ENCODE results near the gene MSANTD1.
A peak's percentile ranks its signal among the peaks of the same experiment; 100 is the strongest.
"Not testable (repeated sequence)": the region's sequence is repeated elsewhere in the genome, so short reads cannot be mapped to it uniquely, and the experiment has no call there.

The MSANTD1 gene

DNA sequence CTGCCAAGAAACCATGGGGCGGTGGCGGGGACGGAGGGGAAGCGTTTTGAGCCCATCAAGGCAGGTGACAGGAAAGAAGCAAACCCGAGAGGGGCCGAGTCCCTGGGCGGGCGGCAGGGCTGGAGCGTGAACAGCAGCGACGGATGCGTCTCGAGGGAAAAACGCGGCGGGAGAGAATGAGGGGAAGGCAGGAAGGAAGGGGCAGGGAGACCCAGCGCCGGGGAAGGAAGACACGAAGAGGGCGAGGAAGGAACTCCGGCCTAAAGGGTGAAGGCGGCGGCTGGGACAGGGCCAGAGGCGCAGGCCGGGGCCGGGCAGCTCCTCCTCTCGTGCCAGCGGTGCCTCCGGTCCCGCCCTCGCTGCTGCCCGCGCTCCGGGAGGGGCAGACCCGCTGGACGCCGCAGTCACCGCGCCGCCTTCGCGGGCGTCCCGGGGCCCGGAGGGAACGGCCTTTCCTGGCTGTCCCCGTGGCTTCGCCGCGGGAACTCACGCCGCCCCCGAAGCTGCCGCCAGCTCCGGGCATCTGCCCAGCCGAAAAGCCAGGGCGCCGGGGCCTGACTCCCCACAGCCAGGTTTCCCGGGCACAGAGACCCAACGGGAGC, 43.1 kb downstream of the MSANTD1 start:
- DNase-seq = no peak

DNA sequence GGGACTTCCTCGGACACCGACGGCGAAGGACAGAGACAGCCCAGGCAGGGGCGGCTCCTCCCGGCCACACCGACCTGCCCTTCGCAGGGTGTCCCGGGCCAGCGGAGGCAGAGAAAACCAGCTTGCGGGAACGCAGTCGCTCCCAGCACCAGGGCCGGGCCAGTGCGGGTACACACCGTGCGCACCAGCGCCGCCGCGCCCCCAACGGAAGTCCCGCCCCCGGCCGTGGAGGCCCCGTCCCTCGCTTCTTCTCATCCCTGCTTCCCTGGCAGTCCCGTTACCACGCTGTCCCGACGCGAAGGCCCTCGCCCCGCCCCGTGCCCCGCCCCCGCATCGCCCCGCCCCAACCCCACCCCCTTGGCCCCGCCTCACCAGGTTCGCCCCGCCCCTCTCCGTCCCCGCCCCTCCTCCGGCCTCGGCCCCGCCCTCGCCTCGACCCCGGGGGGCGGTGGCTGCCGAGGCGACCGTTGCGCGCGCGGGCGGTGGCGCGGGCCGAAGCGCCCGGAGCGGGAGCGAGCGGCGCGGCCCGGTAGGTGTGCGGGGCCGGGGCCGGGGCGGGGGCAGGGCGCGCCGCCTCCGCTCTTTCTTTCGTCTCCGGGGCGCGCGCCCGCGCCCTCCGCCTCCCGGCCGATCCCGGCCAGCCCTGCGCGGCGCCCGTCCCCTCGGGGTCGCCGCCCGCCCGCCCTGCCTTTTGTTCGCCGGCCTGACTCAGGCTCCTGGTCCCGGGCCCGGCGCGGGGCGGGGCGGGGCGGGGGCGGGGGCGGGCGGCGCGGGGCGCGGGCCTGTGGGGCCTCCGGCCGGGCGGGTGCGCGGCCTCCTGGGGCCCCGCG, 43.8 kb downstream of the MSANTD1 start, which contains the start of gene RGS12:
Gene RGS12, plus strand, starts transcription at position 451 of the 830 bp plus-strand sequence. CDS start 23,150 bp downstream, outside the sequence.
- DNase-seq = peak; percentile 58

DNA sequence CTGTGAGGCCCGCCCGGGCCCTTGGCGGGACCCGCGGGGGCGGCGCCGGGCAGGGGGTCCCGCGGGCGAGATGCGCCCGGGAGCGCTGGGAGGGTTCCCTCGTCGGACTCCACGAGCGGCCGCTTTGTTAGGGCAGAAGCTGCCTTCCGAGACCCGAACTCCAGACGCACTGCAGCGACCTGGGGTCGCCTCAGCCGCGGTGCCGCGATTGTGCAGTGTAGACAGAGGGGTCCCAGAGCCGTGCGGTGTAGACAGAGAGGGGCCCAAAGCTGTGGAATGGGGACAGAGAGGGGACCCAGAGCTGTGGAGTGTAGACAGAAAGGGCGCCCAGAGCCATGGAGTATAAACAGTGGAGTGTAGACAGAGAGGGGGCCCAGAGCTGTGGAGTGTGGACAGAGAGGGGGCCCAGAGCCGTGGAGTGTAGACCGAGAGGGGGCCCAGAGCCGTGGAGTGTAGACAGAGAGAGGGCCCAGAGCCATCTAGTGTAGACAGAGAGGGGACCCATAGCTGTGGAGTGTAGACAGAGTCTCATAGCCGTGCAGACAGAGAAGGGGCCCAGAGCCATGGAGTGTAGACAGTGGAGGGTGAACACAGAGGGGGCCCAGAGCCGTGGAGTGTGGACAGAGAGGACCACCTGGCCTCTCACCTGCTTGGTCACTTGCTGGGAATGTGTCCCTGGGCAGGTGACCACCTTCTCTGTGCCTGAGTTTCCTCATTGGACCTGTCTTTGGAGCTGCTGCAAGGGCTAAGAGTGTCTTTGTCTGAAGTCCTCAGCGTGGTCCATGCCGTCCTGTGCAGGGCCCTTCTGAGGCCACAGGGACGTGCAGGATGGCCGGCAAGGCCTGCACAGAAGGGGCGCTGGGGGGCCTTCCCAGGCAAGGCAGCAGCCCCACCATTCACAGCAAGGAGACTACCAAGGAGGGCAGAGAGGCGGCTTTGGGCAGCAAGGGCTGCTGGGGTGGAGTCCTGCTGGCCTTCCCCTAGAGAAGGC, 44.7 kb downstream of the MSANTD1 start:
- no peak for DNase-seq

DNA sequence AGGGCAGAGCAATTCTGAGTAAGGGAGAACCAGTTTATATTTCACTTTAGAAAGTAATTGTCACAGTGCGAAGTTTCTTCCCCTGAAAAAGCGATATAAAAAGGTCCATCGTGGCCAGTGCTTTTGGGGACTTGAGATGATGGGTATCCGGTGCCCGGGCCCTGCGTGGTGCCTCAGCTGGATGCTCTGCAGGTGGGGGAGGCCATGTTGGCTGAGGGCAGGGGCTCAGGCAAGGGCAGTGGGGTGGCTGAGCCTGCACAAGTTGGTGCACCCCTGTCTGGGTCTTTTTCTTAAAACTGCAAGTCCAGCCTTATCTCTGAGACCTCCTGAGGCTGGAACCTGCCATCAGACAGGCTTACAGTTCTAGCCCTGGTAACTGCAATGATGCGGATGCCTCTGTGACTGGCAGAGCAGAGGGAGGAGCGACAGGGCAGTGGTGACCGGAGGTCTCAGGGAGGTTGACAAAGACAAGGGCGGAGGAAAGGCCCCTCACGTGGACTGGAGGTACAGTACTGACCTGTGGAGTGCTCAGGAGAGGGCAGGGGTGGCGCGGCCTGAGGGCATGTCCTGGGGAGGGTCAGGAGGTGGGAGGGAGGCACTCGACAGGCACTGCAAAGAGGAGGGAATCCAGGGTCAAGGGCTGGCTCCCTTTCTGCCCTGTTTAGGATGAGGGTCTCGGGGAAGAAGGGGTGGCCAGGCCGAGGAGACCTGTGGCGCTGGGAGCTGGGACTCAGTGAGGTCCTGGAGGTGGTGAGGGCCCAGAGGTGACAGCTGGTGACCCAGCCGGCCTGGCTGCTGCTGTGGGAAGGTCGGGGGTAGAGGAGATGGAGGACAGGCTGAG, 45.7 kb downstream of the MSANTD1 start:
- DNase-seq = no peak

DNA sequence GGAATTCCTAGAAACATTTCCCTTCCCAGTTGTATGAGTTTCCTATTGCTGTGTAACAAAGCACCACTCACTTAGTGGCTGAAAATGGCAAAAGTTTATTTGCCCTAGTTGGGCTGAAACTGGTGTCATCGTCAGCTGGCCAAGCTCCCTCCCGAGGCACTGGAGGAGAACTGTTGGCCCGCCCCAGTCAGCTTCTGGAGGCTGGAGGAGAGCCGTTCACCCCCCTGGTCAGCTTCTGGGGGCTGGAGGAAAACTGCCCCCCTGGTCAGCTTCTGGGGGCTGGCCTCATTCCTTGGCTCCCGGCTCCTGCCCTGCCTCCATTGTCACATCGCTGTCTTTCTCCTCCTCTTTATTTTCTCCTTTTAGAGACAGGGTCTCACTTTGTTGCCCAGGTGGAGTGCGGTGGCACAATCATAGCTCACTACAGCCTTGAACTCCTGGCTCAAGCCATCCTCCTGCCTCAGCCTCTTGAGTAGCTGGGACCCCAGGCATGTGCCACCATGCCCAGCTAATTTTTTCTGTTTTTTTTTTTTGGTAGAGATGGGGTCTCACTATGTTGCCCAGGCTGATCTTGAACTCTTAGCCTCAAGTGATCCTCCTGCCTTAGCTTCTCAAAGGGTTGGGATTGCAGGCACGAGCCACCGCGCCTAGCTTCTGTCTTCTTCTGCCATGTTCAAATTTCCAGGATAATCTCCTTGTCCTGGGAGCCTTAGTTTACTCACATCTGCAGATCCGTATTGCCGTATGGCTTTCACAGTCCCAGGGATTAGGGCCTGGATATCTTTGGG, 47.1 kb downstream of the MSANTD1 start:
- DNase-seq = no peak

DNA sequence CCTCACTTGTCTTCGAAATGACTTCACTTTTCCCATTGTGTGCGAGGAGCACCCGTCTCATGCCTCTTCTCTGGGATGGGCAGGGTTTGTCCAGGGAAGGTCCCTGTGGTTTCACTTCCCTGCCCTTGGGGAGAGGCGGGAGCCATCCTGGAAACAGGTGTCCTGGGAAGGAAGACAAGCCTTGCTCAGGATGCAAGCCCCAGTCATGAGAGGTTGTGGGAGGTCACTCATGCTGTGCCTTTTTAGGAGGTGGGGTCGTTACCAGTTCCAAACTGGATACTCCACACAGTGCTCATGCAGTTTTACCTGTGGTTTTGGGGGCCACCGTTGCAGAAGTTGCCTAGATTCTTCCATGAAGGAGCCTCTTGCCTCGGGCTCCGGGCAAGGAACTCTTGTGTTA, 47.7 kb downstream of the MSANTD1 start:
- DNase-seq = no peak

DNA sequence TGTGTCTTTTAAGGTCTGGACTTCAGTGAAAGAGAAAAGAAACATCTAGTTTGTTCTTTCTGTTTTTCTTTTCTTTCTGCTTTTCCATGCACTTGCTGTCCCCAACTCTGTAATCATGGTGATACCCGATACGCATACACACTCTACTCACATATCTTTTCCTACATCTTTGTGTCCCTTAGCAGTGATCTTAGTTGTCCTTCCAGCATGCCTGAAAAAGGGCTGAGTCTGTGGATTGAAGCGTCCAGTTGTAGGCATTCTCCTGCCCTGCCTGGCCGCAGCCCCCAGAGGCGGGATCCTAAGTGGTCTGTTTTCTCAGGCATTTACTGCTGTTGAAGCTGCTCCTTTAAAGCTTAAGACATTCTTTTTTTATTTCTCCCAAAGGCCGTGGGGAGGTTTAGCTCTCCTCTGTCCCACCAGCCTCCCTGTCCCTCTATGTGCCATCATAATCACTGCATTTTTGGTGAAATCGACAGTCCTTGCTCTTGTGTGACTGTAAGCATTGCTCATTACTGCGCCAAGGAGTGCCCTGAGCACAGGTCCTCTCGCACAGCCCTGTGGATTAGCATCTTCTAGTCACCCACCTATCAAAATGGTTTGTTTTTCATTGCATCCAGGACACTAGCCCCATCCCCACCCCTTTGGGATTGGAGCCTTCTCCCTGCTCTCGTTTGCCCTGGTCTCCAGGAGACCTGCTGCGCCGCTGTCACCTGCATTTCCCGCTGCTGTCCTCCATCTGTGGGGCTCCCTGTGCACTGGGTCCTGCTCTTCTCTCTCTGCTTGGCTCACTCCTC, 48.3 kb downstream of the MSANTD1 start:
- DNase-seq = no peak

DNA sequence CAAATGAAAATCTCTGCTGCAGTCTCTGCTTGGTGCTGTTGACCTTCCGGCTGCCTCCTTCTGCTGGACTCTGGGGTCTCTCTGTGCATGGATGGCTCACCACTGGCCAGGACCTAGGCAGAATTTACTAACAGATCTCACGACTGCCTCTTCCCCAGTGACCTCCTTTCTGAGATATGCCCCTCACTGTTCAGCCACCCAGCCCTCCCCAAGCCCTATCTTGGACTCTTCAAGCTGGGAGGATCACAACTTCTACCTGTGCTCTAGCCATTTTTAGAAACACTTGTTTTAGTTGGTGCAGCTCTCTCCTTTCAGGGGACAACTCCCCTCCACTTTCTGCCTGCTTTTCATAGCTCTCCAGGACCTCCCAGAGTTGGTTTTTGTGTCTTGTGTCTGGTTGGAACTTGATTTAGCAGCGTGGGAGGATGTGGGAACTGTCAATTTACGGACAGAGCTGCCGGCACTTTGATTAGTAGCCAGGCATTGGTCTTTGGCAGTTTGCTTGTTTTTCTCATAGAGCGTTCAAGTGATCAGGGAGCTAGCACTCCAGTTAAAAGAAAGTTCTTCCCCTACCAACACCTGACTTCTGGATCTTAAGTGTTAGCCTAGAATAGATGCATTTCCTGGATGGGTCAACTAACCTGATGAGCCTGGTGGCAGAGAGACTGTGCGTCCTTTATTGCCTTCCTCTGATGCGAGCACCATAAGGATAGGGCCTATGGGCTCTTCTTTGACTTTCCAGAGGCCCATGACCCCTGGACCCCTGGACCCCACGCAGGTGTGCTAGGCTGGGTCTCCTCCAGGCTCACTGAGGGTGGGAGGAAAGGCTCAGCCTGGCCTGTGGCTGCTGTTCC, 50.4 kb downstream of the MSANTD1 start:
- no peak for DNase-seq

DNA sequence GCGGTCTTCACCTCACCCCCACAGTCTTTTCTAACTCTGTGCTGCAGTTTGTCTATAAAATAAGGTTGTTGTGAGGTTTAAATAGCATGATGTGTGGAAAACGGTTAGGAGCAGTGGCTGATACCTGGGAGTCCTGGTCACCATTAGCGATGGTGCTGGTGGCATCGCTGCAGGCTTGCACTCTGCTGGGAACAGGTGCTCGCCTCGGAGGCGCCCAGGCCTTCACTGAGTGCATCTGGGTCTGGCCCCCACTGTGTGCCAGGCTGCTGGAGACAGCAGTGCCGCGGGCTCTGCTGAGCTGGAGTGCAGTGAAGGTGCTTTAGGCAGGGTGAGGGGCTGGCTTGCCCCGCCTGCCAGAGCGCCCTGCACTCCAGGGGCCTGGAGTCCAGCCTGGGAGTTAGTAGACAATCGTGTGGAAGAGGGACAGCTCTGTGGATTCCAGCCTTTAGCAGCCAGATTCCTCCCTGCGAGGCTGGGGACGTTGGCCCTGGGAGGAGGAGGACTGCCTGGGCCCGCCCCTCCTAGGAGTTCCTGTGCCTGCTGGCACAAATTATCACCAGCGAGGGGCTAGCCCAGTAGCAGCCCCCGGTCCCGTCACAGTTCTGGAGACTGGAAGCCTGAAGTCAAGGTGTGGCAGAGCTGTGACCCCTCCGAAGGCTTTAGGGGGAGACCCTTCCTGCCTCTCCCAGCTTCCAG, 51.2 kb downstream of the MSANTD1 start:
- DNase-seq = no peak

DNA sequence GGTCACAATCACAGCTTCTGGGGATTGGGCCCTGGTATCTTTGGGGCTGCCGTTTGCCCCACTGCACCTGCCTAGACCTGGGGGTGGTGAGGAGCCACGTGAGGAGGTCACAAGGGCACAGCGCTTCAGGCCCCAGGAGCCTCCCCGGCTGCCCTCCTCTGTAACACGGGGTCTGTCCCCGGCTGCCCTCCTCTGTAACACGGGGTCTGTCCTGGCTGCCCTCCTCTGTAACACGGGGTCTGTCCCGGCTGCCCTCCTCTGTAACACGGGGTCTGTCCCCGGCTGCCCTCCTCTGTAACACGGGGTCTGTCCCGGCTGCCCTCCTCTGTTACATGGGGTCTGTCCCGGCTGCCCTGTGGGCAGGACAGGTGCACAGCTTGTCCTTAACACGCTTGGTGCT, 51.9 kb downstream of the MSANTD1 start:
- not testable (repeated sequence) for DNase-seq

DNA sequence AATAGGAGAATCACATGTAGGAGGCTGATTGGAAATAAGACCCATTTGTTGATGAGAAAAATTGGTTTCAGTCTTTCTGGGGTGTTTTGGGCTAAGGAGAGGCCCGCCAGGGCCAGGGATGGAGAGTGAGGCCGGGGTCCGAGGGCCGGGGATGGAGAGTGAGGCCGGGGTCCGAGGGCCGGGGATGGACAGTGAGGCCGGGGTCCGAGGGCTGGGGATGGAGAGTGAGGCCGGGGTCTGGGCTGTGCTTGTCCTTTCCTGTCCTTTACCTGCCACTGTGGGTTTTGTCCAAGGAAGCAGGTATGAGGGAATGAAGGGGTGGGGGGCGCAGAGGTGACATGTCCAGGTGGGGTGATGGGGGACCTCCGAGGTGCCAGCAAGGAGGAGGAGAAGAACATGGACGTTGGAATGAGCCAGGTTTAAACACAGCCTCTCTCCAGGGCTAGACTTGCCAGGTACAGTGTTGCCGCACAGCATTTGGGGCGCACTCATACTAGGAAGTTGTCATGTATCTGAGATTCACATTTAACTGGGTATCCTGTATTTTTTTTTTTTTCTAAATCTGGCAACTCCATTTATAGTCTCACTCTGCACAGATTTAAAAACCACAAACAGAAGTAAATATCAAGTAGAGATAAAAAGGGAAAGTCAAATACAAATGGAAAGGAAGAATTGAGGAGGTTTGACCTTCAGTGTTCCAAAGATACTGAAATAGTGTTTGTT, 52.7 kb downstream of the MSANTD1 start:
- DNase-seq = no peak

DNA sequence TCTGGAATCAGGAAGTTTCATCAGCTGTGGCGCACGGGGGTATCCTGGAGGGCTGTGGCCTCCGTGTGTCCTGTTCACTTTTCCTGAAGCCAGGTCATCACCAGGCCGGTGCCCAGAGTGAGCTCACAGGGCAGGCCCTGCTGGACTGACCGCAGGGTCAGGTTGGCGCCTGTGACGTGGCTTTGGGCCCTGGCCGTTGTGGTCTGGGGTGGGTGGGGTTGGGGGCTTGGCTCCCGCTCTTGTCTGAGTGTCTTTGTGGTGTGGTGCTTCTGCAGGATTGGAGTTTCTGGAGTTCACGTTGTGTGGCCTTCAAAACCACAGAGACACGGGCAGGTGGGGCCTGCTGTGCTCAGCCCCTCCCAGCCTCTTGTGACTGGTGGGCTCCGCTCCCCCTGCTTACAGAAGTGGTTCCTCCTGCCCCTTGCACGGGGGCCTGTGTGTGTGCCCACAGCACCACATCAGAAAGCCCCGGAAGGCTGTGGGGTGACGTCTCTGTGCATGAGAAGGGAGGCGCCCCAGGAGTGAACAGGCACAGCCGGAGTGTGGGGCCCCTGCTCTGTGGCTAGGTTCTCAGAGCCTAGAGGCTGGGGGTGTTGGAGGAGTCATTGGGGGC, 53.3 kb downstream of the MSANTD1 start:
- no peak for DNase-seq

DNA sequence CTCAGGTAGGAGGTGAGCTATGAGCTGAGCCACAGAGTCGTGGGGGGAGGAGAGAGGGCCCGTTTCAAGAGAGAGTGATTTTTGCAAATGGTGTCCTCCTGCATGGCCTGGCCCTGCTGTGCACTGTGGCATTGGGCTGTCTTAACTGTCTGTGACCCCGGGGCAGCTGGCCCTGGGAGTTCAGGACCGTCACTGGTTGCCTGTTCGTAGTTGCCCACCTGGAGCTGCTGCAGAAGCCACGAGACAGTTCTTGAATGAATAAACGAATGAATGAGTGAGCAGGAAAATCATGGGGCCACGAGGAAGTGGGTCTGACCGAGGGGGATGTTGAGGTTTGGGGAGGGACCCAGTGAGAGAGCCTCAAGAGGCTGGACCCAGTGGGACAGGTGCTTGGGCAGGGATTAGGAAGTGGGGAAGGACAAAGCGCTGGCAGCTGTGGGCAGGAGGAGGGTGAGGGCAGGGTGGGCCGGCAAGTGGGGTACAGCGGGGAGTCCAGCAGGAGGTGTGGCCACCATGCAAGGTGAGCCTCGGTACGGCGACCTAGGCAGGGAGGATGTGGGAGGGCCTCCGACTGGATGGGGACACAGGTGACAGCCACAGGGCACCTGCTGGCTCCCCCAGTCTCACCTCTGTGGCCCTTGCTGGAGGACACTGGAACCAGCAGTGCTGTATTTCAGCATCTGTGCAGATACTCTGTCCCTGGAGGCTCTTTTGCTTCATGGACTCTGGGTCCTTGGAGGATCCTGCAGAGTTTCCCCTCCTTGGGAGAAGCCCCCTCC, 54.0 kb downstream of the MSANTD1 start:
- DNase-seq = no peak

DNA sequence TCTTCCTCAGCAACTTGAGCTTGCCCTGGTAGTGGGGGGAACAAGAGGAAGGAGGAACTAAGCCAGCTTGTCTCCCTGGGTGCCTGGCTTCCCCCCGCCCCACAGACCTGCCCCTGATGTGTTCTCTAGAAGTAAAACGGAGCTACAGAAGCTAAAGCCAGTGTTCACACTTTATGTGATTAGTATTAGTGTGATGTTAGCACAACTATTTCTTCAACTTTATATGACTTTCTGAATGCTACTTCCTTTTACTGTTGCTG, 54.5 kb downstream of the MSANTD1 start:
- no peak for DNase-seq

DNA sequence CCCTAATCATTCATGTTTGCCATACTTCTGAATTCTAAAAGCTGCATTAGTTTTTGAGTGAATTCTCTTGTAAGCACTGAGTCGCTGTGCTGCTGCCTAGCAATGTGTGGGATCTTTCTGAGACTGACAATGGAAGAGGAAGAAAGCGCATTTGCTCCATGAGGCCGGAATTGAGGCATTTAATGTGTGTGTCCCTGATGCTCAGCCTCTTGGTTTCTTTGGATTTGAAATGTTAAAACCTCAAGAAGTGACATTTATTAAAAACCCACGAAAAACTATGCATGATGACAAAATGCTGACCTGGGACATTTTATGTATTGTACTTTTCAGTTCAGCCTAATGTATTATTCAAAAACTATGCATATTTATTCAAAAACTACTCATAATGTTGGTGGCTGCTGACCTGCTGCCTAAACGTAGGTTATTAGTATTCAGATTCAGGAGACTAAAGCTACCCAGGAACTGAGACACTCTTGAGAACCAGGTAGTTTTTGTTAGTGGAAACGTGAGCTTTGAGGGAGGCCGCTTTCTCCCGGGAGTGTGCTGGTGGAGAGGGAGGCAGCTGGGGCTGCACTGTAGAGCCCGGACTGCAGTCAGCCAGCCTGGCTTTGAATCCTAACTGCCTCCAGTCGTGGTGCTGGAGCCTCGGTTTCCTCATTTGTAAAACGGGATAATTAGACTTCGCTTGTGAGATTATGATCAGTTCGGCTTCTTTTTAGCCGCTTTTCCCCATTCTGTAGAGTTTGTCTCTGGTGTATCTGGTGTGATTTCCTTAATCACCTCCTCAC, 55.2 kb downstream of the MSANTD1 start:
- DNase-seq = no peak

DNA sequence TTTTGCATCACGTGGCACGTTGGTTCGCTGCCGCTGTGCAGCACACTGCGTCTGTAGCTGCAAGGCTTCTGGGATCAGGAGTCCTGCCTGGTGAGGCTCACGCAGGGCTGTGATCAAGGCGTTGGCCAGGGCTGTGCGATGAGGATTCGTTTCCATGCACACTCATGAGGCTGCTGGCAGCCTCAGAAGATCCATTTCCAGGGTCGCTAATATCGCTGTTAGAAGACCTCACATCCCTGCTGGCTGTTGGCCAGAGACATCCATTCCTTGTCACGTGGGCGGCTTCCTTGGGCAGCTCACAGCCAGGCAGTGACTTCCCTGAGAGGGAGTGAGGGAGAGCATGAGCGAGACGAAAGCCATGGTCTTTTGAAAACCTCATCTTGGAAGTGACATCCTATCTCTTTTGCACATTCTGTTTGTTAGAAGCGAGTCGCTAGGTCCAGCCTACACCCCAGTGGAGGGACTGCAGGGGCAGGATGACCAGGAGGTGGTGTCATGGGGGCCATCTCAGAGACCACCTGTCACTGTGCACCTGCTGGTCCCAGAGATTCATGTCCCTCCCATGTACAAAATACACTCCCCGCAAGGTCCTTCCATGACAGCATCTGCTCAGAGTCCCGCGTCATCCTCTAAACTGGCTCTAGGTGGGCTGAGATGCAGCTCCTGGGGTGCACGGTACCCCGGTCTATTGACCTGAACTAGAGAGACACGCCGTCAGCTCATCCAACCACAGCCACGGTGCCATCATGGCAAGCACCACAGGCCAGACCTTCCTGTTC, 56.1 kb downstream of the MSANTD1 start:
- no peak for DNase-seq
